Hepatocyte (in vitro differentiated cells): ENCODE results near the gene PTPRCAP. TPM values are rescaled to one million over a fixed set of nuclear protein-coding genes. Genes with fewer than 3 reads are reported as not detected.

ENCODE experiments used
- DNase-seq: peaks from one replicate; pipeline ENCODE4 v3.0.0-alpha.2; 2016; ENCODE audit warnings: low spot score
- H2AFZ ChIP-seq: fragments of 200-600 bp; sonication (generic); 2 replicates; pipeline ENCODE4 v1.6.0; 2016; ENCODE audit warnings: antibody characterized with exemption, mild to moderate bottlenecking
- H3K27ac ChIP-seq: fragments of 200-600 bp; sonication (generic); 2 replicates; pipeline ENCODE4 v1.5.1; 2016; ENCODE audit warnings: mild to moderate bottlenecking
- H3K27me3 ChIP-seq: fragments of 200-600 bp; sonication (generic); 2 replicates; pipeline ENCODE4 v1.6.1; 2016
- H3K36me3 ChIP-seq: fragments of 200-600 bp; sonication (generic); replicated peaks from 2 replicates; pipeline ENCODE4 v1.5.1; 2016; ENCODE audit warnings: low read depth; ENCODE audit not compliant: insufficient read depth
- H3K4me1 ChIP-seq: fragments of 200-600 bp; sonication (generic); 2 replicates; pipeline ENCODE4 v1.5.1; 2016; ENCODE audit warnings: mild to moderate bottlenecking, moderate library complexity; ENCODE audit not compliant: insufficient read depth
- H3K4me2 ChIP-seq: fragments of 200-600 bp; sonication (generic); 2 replicates; pipeline ENCODE4 v1.6.0; 2016
- H3K4me3 ChIP-seq: fragments of 200-600 bp; sonication (generic); 2 replicates; pipeline ENCODE4 v1.5.1; 2016; ENCODE audit warnings: mild to moderate bottlenecking
- H3K79me2 ChIP-seq: fragments of 200-600 bp; sonication (generic); 2 replicates; pipeline ENCODE4 v1.6.0; 2017; ENCODE audit warnings: mild to moderate bottlenecking
- H3K9me2 ChIP-seq: fragments of 200-600 bp; sonication (generic); replicated peaks from 2 replicates; pipeline ENCODE4 v1.6.0; 2017; ENCODE audit warnings: mild to moderate bottlenecking; ENCODE audit not compliant: insufficient read depth
- H3K9me3 ChIP-seq: fragments of 200-600 bp; sonication (generic); 2 replicates; pipeline ENCODE4 v1.5.1; 2016; ENCODE audit warnings: low read depth, mild to moderate bottlenecking
- H4K20me1 ChIP-seq: fragments of 200-600 bp; sonication (generic); 2 replicates; pipeline ENCODE4 v1.6.0; 2016; ENCODE audit warnings: mild to moderate bottlenecking; ENCODE audit not compliant: insufficient read depth, poor library complexity, severe bottlenecking
- EZH2 ChIP-seq: fragments of 200-600 bp; sonication (generic); IDR thresholded peaks from 2 replicates; pipeline ENCODE4 v1.6.1; 2016; ENCODE audit warnings: antibody characterized with exemption, mild to moderate bottlenecking, borderline replicate concordance
- EZH2phosphoT487 ChIP-seq: fragments of 200-600 bp; sonication (generic); IDR thresholded peaks from one replicate; pipeline ENCODE4 v1.6.1; 2018; ENCODE audit warnings: antibody characterized with exemption, mild to moderate bottlenecking, low read depth, moderate library complexity; ENCODE audit not compliant: unreplicated experiment, severe bottlenecking
- WGBS: methylation state at CpG from one replicate; pipeline ENCODE4 v1.1.6; 2016; ENCODE audit warnings: low lambda C conversion rate; ENCODE audit errors: missing lambda C conversion rate; 5-methylcytosine and 5-hydroxymethylcytosine counted together
- polyA plus RNA-seq: library from polyadenylated mRNA; unstranded; fragments of >200 nt; fragmentation: Nextera tagmentation; extraction: Ambion mirVana; gene quantifications from 2 replicates; pipeline ENCODE4 v1.2.1, GENCODE V29; 2016
- total RNA-seq: library from RNA; depleted of rRNA; stranded (reverse); fragments of >200 nt; gene quantifications from 2 replicates; pipeline ENCODE4 v1.2.3, GENCODE V29; 2014
- TF ChIP-seq, protein P1 (sequence below): fragments of 200-600 bp; sonication (generic); IDR thresholded peaks from 2 replicates; pipeline ENCODE4 v1.5.1; 2016; ENCODE audit warnings: antibody characterized with exemption, mild to moderate bottlenecking; ENCODE audit not compliant: poor library complexity

The PTPRCAP gene
- total and polyA plus RNA-seq, 2 experiments from 2014 or later, result 1.0 to 2.5 TPM

DNA sequence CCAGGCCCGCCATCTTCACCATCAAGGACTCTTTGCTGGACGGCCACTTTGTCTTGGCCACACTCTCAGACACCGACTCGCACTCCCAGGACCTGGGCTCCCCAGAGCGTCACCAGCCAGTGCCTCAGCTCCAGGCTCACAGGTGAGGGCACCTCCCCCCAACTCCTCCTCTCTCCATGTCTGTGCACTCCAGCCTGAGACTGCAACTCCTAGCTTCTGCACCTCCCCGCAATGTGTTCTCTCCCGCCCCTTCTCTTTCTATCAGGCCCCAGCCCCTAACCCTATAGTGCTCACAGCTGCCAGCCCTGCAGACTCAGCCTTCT, 41.3 kb downstream of the PTPRCAP start:
- H3K9me2 ChIP-seq, result no peaks in the 10 kb centered on the region
- H3K27me3 ChIP-seq, result no peaks in the 10 kb centered on the region
- no peak overlapping the region for H3K4me3 ChIP-seq
- peaks cover 9% of the 10 kb centered on the region for H3K4me1 ChIP-seq
- peaks cover 28% of the 10 kb centered on the region for H3K79me2 ChIP-seq
- no peak overlapping the region for H3K4me2 ChIP-seq
- 94% methylated on average over 7 of the region's 7 CpGs for WGBS
- no peaks in the 10 kb centered on the region for H3K9me3 ChIP-seq
- H2AFZ ChIP-seq, result no peak overlapping the region
- H3K27ac ChIP-seq, result no peak overlapping the region
- no peaks in the 10 kb centered on the region for H3K36me3 ChIP-seq
- TF ChIP-seq EZH2phosphoT487 (no peak), EZH2 (no peak)
- TF ChIP-seq, protein P1, sequence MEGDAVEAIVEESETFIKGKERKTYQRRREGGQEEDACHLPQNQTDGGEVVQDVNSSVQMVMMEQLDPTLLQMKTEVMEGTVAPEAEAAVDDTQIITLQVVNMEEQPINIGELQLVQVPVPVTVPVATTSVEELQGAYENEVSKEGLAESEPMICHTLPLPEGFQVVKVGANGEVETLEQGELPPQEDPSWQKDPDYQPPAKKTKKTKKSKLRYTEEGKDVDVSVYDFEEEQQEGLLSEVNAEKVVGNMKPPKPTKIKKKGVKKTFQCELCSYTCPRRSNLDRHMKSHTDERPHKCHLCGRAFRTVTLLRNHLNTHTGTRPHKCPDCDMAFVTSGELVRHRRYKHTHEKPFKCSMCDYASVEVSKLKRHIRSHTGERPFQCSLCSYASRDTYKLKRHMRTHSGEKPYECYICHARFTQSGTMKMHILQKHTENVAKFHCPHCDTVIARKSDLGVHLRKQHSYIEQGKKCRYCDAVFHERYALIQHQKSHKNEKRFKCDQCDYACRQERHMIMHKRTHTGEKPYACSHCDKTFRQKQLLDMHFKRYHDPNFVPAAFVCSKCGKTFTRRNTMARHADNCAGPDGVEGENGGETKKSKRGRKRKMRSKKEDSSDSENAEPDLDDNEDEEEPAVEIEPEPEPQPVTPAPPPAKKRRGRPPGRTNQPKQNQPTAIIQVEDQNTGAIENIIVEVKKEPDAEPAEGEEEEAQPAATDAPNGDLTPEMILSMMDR, result no peak
- H4K20me1 ChIP-seq, result peaks cover 11% of the 10 kb centered on the region
- no peak for DNase-seq

DNA sequence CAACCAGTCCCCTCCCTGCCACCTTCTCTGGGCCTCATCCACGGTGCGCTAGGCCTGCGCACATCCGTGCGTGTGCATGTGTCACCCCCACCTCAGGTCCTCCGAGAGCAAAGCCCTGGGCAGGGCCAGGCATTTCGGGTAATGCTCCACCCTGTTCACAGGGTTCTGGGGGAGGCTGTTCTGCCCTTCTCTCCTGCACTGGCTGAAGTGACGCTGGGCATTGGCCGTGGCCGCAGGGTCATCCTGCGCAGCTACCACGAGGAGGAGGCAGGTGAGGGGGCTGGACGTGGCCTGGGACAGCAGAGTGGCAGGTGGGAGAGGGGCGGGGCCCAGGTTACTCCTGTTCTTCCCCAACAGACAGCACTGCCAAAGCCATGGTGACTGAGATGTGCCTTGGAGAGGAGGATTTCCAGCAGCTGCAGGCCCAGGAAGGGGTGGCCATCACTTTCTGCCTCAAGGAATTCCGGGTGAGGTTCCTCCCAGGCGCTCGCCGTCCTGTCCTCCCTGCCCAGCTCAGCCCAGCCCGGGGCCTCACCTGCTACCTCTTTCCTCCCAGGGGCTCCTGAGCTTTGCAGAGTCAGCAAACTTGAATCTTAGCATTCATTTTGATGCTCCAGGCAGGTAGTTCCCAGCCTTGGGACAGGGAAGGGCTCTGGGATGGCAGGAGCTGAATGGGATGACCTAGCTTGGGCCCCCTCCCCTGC, 41.8 kb downstream of the PTPRCAP start:
- Histone ChIP-seq H2AFZ (no peak overlapping the region), H3K36me3 (no peaks in the 10 kb centered on the region), H4K20me1 (peaks cover 9% of the 10 kb centered on the region), H3K4me2 (no peak overlapping the region), H3K9me3 (no peaks in the 10 kb centered on the region), H3K79me2 (peaks cover 27% of the 10 kb centered on the region), H3K27ac (no peak overlapping the region), H3K4me1 (peaks cover 11% of the 10 kb centered on the region), H3K27me3 (no peaks in the 10 kb centered on the region), H3K9me2 (no peaks in the 10 kb centered on the region), H3K4me3 (no peak overlapping the region)
- WGBS, result 96% methylated on average over 19 of the region's 19 CpGs
- TF ChIP-seq, protein P1, result no peak
- no peak for TF ChIP-seq EZH2
- TF ChIP-seq EZH2phosphoT487, result no peak
- no peak for DNase-seq

- Histone ChIP-seq H3K4me3 (no peak overlapping the region), H3K79me2 (peaks cover 21% of the 10 kb centered on the region), H3K4me2 (no peak overlapping the region), H3K9me2 (no peaks in the 10 kb centered on the region), H3K27me3 (no peaks in the 10 kb centered on the region), H3K4me1 (peaks cover 6% of the 10 kb centered on the region), H3K9me3 (no peaks in the 10 kb centered on the region), H2AFZ (no peak overlapping the region), H3K27ac (no peak overlapping the region), H3K36me3 (no peaks in the 10 kb centered on the region), H4K20me1 (no peaks in the 10 kb centered on the region)
- WGBS, result 96% methylated on average over 5 of the region's 5 CpGs
- TF ChIP-seq, protein P1, result no peak
- TF ChIP-seq EZH2phosphoT487 (no peak), EZH2 (no peak)
- no peak for DNase-seq
Observed at GRCh38 chr11:67393990-67394389, 43.5 kb downstream of the PTPRCAP start.

DNA sequence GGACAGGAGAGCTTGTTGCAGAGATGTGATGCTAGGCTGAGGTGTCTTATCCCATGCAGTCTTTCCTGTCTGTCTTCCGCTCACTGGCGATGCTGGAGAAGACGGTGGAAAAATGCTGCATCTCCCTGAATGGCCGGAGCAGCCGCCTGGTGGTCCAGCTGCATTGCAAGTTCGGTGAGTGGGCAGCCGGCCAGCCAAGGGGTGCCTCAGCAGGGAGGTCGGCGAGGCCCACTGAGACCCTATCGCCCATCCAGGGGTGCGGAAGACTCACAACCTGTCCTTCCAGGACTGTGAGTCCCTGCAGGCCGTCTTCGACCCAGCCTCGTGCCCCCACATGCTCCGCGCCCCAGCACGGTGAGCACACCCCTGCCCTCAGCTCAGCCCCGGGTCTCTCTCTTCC, 44.0 kb downstream of the PTPRCAP start:
- H3K9me3 ChIP-seq, result no peaks in the 10 kb centered on the region
- no peaks in the 10 kb centered on the region for H3K9me2 ChIP-seq
- WGBS, result 97% methylated on average over 18 of the region's 18 CpGs
- H2AFZ ChIP-seq, result no peak overlapping the region
- H3K4me2 ChIP-seq, result no peak overlapping the region
- H3K27me3 ChIP-seq, result no peaks in the 10 kb centered on the region
- DNase-seq, result no peak
- peaks cover 6% of the 10 kb centered on the region for H3K4me1 ChIP-seq
- H3K27ac ChIP-seq, result no peak overlapping the region
- no peaks in the 10 kb centered on the region for H4K20me1 ChIP-seq
- TF ChIP-seq EZH2 (no peak), EZH2phosphoT487 (no peak)
- TF ChIP-seq, protein P1, result no peak
- no peak overlapping the region for H3K4me3 ChIP-seq
- H3K36me3 ChIP-seq, result no peaks in the 10 kb centered on the region
- H3K79me2 ChIP-seq, result peaks cover 21% of the 10 kb centered on the region
